Activated T-cell treated with anti-CD3 and anti-CD28 coated beads, Interleukin-2, amount 50 U/mL, for 1 hour (primary cell): ENCODE measurements around the gene RAB36.

Source experiments
- DNase-seq: peaks from one replicate; pipeline ENCODE4 v3.0.0-alpha.2; 2020

Gene RAB36

DNA sequence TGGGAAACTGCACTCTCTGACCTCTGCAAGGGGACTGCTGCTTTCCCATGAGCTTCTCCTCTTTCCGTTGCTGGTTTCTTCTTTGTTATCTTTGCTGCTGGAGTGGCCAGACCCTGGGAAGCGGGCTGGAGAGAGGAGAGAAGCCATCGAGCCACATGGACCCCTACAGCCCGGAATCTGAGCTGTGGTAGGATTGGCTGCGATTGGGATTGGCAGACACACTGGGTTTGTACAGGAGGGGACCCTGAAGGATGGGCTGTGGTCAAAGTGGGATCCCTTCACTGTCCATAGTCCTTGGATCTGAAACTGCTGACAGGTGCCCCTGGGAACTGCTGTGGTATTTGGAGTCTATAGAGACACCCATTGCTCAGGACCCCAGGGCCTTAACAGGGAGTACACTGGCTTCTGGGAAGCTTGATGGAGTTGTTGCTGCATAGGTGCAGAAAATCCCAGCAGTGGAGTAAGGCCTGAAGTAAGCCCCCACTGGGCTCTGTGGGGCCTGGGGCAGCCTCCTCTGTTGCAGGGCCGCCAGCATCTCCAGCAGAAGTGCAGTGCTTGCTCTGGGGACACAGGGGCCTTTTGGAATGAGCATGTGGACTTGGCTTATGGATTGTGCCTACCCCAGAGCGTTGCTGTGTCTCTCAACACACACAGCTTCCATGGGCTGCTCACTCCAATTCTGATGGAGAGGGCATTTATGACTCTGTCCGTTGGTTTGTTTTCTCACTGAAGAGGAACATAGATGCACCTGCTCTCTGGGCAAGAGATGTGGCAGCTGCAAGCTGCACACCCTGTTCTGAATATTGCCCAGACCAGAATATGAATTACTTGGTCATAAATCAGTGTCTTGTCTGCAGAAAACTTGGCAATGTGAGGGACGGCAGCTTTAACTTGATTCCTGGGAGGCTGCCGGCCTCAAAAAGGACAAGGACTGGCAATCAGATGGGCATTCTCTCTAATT, 67.1 kb downstream of the RAB36 start:
- DNase-seq, result no peak

DNA sequence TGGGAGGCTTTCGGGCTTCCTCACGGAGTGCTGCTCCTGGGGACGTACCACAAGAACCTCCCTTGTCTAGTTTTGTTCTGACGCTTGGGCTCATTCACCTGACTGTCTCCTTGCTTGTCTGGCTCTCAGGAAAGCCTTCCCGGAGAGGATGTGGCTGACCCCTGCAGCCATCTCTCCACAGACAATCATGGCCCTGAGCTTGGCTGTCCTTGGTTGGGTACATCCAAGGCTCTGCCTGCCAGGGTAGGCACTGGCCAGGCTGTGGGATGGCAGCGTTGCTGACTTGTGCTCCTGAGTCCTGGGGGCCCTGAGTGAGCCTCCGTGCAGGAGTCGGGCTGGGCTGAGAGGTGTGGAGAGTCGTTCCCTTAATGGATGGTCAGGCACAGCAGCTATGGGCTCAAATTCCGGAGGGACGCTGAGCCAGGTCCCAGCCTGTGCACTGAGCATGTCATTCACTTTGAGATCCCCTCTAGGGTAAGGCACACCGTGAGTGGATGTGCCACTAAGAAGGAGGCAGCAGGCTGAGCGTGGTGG, 67.8 kb downstream of the RAB36 start:
- no peak for DNase-seq

GRCh38 chr22:23213581-23214334, 68.5 kb downstream of the RAB36 start:
- no peak for DNase-seq
